HepG2 (cell line): Measurements from ENCODE around the gene P4HA1. TPM values are rescaled to one million over a fixed set of nuclear protein-coding genes. Genes with fewer than 3 reads are reported as not detected.

ENCODE experiments used
- ATAC-seq: fragments of 200-7000 bp; cut with Tn5 transposase; 3 replicates; pipeline ENCODE4 v1.9.1; 2020; ENCODE audit warnings: mild to moderate bottlenecking, moderate library complexity
- BruUV-seq: library from RNA; stranded (reverse); fragments of 400-500 nt; replicated peaks from 2 replicates; lab custom pipeline; 2021; lab: Mats Ljungman, UMichigan
- CTCF ChIA-PET: fragments of 300-600 bp; formaldehyde crosslinking; extraction: SDS; loops from one replicate; lab custom pipeline; 2021; ENCODE audit warnings: low total read pairs, inconsistent platforms, low intra/inter-chr PET ratio; lab: Yijun Ruan, JAX
- POLR2A ChIA-PET: fragments of 350-600 bp; sonication (Branson Sonifier 250); formaldehyde crosslinking; loops from one replicate; lab custom pipeline; 2020; ENCODE audit warnings: antibody characterized with exemption, inconsistent platforms; lab: Yijun Ruan, JAX
- DNase-seq: peaks from one replicate; pipeline ENCODE4 v3.0.0-alpha.2; 2015; ENCODE audit warnings: low spot score
- FAIRE-seq: peaks from 3 replicates; lab custom pipeline; 2011; peaks lifted over from hg19 to GRCh38; lab: Jason Lieb, UNC
- H2AFZ ChIP-seq: one replicate; pipeline ENCODE4 v1.6.1; 2011; ENCODE audit warnings: low read length, inconsistent platforms
- H3K27ac ChIP-seq: fragments of 300-600 bp; 3 replicates; pipeline ENCODE4 v1.8.0; 2011; ENCODE audit warnings: mixed run types, mild to moderate bottlenecking, mixed read lengths, low read length, inconsistent platforms; ENCODE audit not compliant: insufficient read depth; ENCODE audit errors: extremely low read length
- H3K27me3 ChIP-seq, 2 experiments: fragments of 200-600 bp in 1 of 2; 2 replicates in 1 of 2; 3 replicates in 1 of 2; pipeline versions ENCODE4 v1.6.0 to v1.8.0; 2011; ENCODE audit warnings: low read length in 2 of 2, mild to moderate bottlenecking in 2 of 2, moderate library complexity in 2 of 2, inconsistent platforms in 1 of 2; ENCODE audit not compliant: insufficient read depth in 2 of 2, control insufficient read depth in 1 of 2
- H3K36me3 ChIP-seq, 2 experiments: fragments of 200-600 bp in 1 of 2; replicated peaks in 1 of 2; 2 replicates in 1 of 2; 3 replicates in 1 of 2; pipeline versions ENCODE4 v1.5.1 to v1.8.0; 2011; ENCODE audit warnings: low read length in 2 of 2, inconsistent platforms in 1 of 2; ENCODE audit not compliant: insufficient read depth in 2 of 2, control insufficient read depth in 1 of 2
- H3K4me1 ChIP-seq: 2 replicates; pipeline ENCODE4 v1.5.1; 2012; ENCODE audit warnings: low read length, inconsistent platforms; ENCODE audit not compliant: insufficient read depth
- H3K4me2 ChIP-seq: 2 replicates; pipeline ENCODE4 v1.6.0; 2011; ENCODE audit warnings: low read depth, low read length, inconsistent platforms
- H3K4me3 ChIP-seq, 3 experiments: fragments of 200-600 bp in 1 of 3; sonication (generic), shearing (Covaris generic) in 1 of 3; replicated peaks in 1 of 3; 2 replicates each; pipeline ENCODE4 v1.5.1; 2011 to 2016; ENCODE audit warnings: low read length in 3 of 3, inconsistent platforms in 2 of 3, low read depth in 2 of 3, mild to moderate bottlenecking in 2 of 3, control low read depth in 1 of 3, mixed read lengths in 1 of 3; ENCODE audit not compliant: insufficient read depth in 1 of 3
- H3K79me2 ChIP-seq: one replicate; pipeline ENCODE4 v1.6.1; 2011; ENCODE audit warnings: low read length, inconsistent platforms; ENCODE audit not compliant: insufficient read depth
- H3K9ac ChIP-seq: 2 replicates; pipeline ENCODE4 v1.6.0; 2011; ENCODE audit warnings: mild to moderate bottlenecking, low read depth, low read length, inconsistent platforms; ENCODE audit not compliant: insufficient read depth
- H3K9me3 ChIP-seq: 2 replicates; pipeline ENCODE4 v1.5.1; 2012; ENCODE audit warnings: mild to moderate bottlenecking, low read length
- H4K20me1 ChIP-seq: 2 replicates; pipeline ENCODE4 v1.6.0; 2011; ENCODE audit warnings: inconsistent platforms, mild to moderate bottlenecking, low read length, moderate library complexity; ENCODE audit not compliant: insufficient read depth
- ARID3A ChIP-seq: IDR thresholded peaks from 2 replicates; pipeline ENCODE4 v1.6.1; 2012; ENCODE audit warnings: low read depth, low read length, improper control_type of control experiment
- CTCF ChIP-seq: sonication (generic); formaldehyde crosslinking; IDR thresholded peaks from 2 replicates; pipeline ENCODE4 v1.5.0; 2020; ENCODE audit warnings: mild to moderate bottlenecking, missing genetic modification reagents, moderate library complexity
- STAG1 ChIP-seq: sonication (generic); formaldehyde crosslinking; IDR thresholded peaks from 2 replicates; pipeline ENCODE4 v1.4.0; 2020; ENCODE audit warnings: missing genetic modification reagents
- ZBTB8A ChIP-seq: sonication (generic); formaldehyde crosslinking; IDR thresholded peaks from 2 replicates; pipeline ENCODE4 v1.4.0; 2020; ENCODE audit warnings: mild to moderate bottlenecking, low read depth, missing genetic modification reagents, borderline replicate concordance
- WGBS: methylation state at CpG from one replicate; pipeline ENCODE4 v1.1.6; 2017; ENCODE audit warnings: low lambda C conversion rate; 5-methylcytosine and 5-hydroxymethylcytosine counted together
- in situ Hi-C: cut with HindIII; loops from 2 replicates; pipeline ENCODE4 v1.10.0; 2017; ENCODE audit warnings: low pct_unique_long_range_greater_than_20kb; ENCODE audit not compliant: extremely low pct_ligation_motif_present
- intact Hi-C: fragments of 100-400 bp; cut with micrococcal nuclease; formaldehyde crosslinking; loops from one replicate; pipeline ENCODE4 v1.10.0; 2022; ENCODE audit not compliant: unreplicated experiment
- polyA plus RNA-seq, 8 experiments: library from polyadenylated mRNA; depleted of rRNA in 3 of 8; stranded (reverse) in 7 of 8; unstranded in 1 of 8; fragments of >200 nt; fragmentation: Illumina TruSeq in 4 of 8; extraction: Trizol in 4 of 8; gene quantifications; 2 replicates each; pipeline versions ENCODE4 v1.2.1 to v1.2.3, GENCODE V29; 2011 to 2016; ENCODE audit warnings: low read depth in 4 of 8, missing spikeins in 1 of 8, mixed read lengths in 1 of 8; ENCODE audit not compliant: insufficient read depth in 1 of 8
- total RNA-seq, 5 experiments: library from RNA; depleted of rRNA; stranded (reverse); fragments of >200 nt; fragmentation: Illumina TruSeq; extraction: Trizol; gene quantifications; 2 replicates each; pipeline ENCODE4 v1.2.3, GENCODE V29; 2016; ENCODE audit warnings: low read depth in 1 of 5

Gene P4HA1
- total and polyA plus RNA-seq, 2 of the 13 experiments (the other 11 are each of a cell fraction or from before 2014, with no cell fraction given), result 63.1 to 196 TPM

GRCh38 chr10:73060738-73061635, 35.7 kb downstream of the P4HA1 start:
- 76% methylated on average over 5 of the region's 5 CpGs for WGBS
- Histone ChIP-seq H3K79me2 (no peaks in the 10 kb centered on the region), H3K27me3 (no peaks in the 10 kb centered on the region), H2AFZ (no peak overlapping the region), H3K27ac (no peak overlapping the region), H3K4me1 (peaks cover 19% of the 10 kb centered on the region; the same call in 1 of the 2 replicates), H3K9ac (no peak overlapping the region), H3K36me3 (peaks cover 9 to 48% of the 10 kb centered on the region in 2 experiments), H3K4me2 (no peak overlapping the region), H3K9me3 (no peaks in the 10 kb centered on the region), H4K20me1 (peaks cover 20% of the 10 kb centered on the region; the same call in 1 of the 2 replicates), H3K4me3 (no peak overlapping the region)
- ChIA-PET POLR2A (interaction anchor here (0.8 to 1.7 kb wide), 2 partner anchors 34 to 36 kb away, joined by 4 read pairs; partner anchors contain the start of gene P4HA1), CTCF (interaction anchor here (1.5 kb wide), 1 partner anchor 98 kb away, joined by 3 read pairs; no protein-coding TSS in a partner anchor)
- in situ Hi-C loops (no loop called here), intact Hi-C loops (loop anchor here (10.0 kb wide), 1 partner anchor 686 kb away; no protein-coding TSS in a partner anchor)
- TF ChIP-seq ZBTB8A (CRISPR knock-in tag) (no peak), ARID3A (peak; percentile 69), CTCF (CRISPR knock-in tag) (peak; percentile 47), STAG1 (CRISPR knock-in tag) (peak; percentile 48)
- ATAC-seq, result peak; percentile 56; the same call in 1 of the 3 replicates
- DNase-seq, result peak; percentile 17
- no peak for FAIRE-seq
- no TSS peak for BruUV-seq
